ENCODE data around the gene PTPRM. TPM values are rescaled to one million over a fixed set of nuclear protein-coding genes. Genes with fewer than 3 reads are reported as not detected.

The PTPRM gene
- total and polyA plus RNA-seq, 2 of the 8 experiments (the other 6 are each of a cell fraction or from before 2014, with no cell fraction given), result 4.1 to 7.0 TPM

DNA sequence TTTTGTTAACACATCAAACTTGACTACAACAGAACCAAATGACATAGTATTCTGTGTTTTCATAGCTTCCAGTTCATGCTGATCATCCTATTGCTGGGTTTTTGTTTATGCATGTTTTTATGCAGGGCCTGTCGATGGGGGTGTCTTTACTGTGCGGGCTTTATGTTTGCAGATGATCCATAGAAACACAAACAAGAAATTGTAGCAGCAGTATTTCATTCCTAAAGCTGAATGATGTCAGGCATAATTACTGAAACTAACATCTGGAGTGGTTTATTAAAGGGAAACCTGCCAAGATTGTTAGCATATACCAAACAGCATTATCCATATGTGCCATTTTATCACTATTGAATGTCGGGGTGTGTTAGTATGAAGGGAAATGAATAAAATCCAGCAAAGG, 129.7 kb downstream of the PTPRM start:
- Histone ChIP-seq H2BK120ac (replicated peaks; ENCODE audit: low read depth, low read length) (no peak overlapping the region), H3K23ac (ENCODE audit: insufficient read length) (no peak overlapping the region), H4K5ac (ENCODE audit: insufficient read length, low read depth, low read length) (no peak overlapping the region), H3K9me3 (ENCODE audit: insufficient read depth in 2 of 2, low read depth in 1 of 2, low read length in 1 of 2) (no peaks in the 10 kb centered on the region), H2BK5ac (ENCODE audit: low read depth, low read length) (no peak overlapping the region), H3K4me3 (ENCODE audit: extremely low read depth in 1 of 4, insufficient read depth in 2 of 4, low read depth in 3 of 4, low read length in 4 of 4) (no peak overlapping the region), H2BK12ac (ENCODE audit: low read depth, low read length) (no peak overlapping the region), H3K27me3 (replicated peaks in 1 of 4; ENCODE audit: control insufficient read depth in 3 of 4, extremely low read depth in 1 of 4, insufficient read depth in 3 of 4, low read length in 3 of 4) (no peaks in the 10 kb centered on the region), H3K14ac (ENCODE audit: insufficient read length) (no peak overlapping the region), H3K23me2 (ENCODE audit: low read depth, low read length) (0 out of 2 replicates have a peak, but pooled peaks cover 3% of the 10 kb centered on the region), H3K56ac (replicated peaks; ENCODE audit: insufficient read length, low read depth, low read length) (no peak overlapping the region), H3K4ac (replicated peaks; ENCODE audit: insufficient read length, low read depth, low read length) (no peak overlapping the region), H4K91ac (replicated peaks; ENCODE audit: insufficient read length, low read length) (no peak overlapping the region), H4K20me1 (replicated peaks in 1 of 2; ENCODE audit: control insufficient read depth in 1 of 2, insufficient read depth in 2 of 2, low read length in 2 of 2) (no peaks in the 10 kb centered on the region), H3K27ac (ENCODE audit: low read depth, low read length) (no peak overlapping the region), H3K9ac (replicated peaks in 1 of 4; ENCODE audit: extremely low read depth in 1 of 4, low read depth in 3 of 4, low read length in 3 of 4) (no peak overlapping the region), H2BK20ac (ENCODE audit: low read length) (no peak overlapping the region), H3K18ac (ENCODE audit: extremely low read depth, low read length) (no peak overlapping the region), H3K79me2 (ENCODE audit: control insufficient read depth in 1 of 2, insufficient read depth in 2 of 2, low read length in 2 of 2) (no peaks in the 10 kb centered on the region), H2BK15ac (ENCODE audit: low read length) (no peak overlapping the region), H4K8ac (ENCODE audit: extremely low read depth, insufficient read depth, low read length) (no peak overlapping the region), H3K79me1 (ENCODE audit: low read depth, low read length) (no peaks in the 10 kb centered on the region), H3K36me3 (ENCODE audit: control insufficient read depth in 2 of 4, insufficient read depth in 4 of 4, low read length in 3 of 4) (no peaks in the 10 kb centered on the region), H2AK5ac (ENCODE audit: low read depth, low read length) (no peak overlapping the region), H3K4me1 (replicated peaks in 1 of 4; ENCODE audit: control insufficient read depth in 3 of 4, insufficient read depth in 4 of 4, low read length in 3 of 4) (no peaks in the 10 kb centered on the region), H2AFZ (ENCODE audit: low read length) (no peak overlapping the region), H3K4me2 (ENCODE audit: insufficient read depth in 1 of 2, low read depth in 2 of 2, low read length in 2 of 2) (no peak overlapping the region)
- no peak for DNase-seq (ENCODE audit: low read depth in 1 of 2, low spot score in 2 of 2)
- FAIRE-seq, result no peak
- TF ChIP-seq CBX8 (IDR thresholded peaks at IDR 0.05; ENCODE audit: borderline replicate concordance, low read depth, low read length) (no peak), BACH1 (IDR thresholded peaks at IDR 0.05; ENCODE audit: low read length) (no peak), EZH2 (IDR thresholded peaks at IDR 0.05; ENCODE audit: low read depth, low read length, severe bottlenecking) (no peak), SUZ12 (IDR thresholded peaks at IDR 0.05; ENCODE audit: low read length) (no peak), GTF2F1 (IDR thresholded peaks at IDR 0.05; ENCODE audit: borderline replicate concordance, low read depth, low read length) (no peak)
- TF ChIP-seq, protein P1, sequence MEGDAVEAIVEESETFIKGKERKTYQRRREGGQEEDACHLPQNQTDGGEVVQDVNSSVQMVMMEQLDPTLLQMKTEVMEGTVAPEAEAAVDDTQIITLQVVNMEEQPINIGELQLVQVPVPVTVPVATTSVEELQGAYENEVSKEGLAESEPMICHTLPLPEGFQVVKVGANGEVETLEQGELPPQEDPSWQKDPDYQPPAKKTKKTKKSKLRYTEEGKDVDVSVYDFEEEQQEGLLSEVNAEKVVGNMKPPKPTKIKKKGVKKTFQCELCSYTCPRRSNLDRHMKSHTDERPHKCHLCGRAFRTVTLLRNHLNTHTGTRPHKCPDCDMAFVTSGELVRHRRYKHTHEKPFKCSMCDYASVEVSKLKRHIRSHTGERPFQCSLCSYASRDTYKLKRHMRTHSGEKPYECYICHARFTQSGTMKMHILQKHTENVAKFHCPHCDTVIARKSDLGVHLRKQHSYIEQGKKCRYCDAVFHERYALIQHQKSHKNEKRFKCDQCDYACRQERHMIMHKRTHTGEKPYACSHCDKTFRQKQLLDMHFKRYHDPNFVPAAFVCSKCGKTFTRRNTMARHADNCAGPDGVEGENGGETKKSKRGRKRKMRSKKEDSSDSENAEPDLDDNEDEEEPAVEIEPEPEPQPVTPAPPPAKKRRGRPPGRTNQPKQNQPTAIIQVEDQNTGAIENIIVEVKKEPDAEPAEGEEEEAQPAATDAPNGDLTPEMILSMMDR (IDR thresholded peaks at IDR 0.05; ENCODE audit: control extremely low read depth in 1 of 3, insufficient read depth in 1 of 3, low read depth in 1 of 3, low read length in 3 of 3), result no peak
- TF ChIP-seq, protein P2, sequence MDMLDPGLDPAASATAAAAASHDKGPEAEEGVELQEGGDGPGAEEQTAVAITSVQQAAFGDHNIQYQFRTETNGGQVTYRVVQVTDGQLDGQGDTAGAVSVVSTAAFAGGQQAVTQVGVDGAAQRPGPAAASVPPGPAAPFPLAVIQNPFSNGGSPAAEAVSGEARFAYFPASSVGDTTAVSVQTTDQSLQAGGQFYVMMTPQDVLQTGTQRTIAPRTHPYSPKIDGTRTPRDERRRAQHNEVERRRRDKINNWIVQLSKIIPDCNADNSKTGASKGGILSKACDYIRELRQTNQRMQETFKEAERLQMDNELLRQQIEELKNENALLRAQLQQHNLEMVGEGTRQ (IDR thresholded peaks at IDR 0.05; ENCODE audit: low read length), result no peak
- CTCF ChIA-PET (ENCODE audit: partially characterized antibody), result no interaction called here
- POLR2A ChIA-PET (ENCODE audit: partially characterized antibody), result interaction anchor here (1.0 kb wide), 1 partner anchor 8 kb away, joined by 3 read pairs; no protein-coding TSS in a partner anchor
- 89% methylated on average over 3 of the region's 3 CpGs; no CpG with 5 or more reads in 1 of the 2 experiments for WGBS, 2 experiments (ENCODE audit: extremely low coverage in 1 of 2, insufficient coverage in 1 of 2, insufficient read length in 1 of 2, insufficient replicate concordance in 2 of 2, low coverage in 1 of 2, low lambda C conversion rate in 2 of 2, missing lambda C conversion rate in 1 of 2)
